Measurements from ENCODE around the gene SEL1L3.
"Not testable (repeated sequence)": the region's sequence is repeated elsewhere in the genome, so short reads cannot be mapped to it uniquely, and the experiment has no call there.

The SEL1L3 gene

GRCh38 chr4:25879991-25880651 lies 17.3 kb upstream of the SEL1L3 start:
- DNase-seq (ENCODE audit: low read depth in 2 of 3, low spot score in 2 of 3): no peak

- no peak for DNase-seq (ENCODE audit: low read depth in 2 of 3, low spot score in 2 of 3)
These were observed 16.8 kb upstream of the SEL1L3 start for GRCh38 chr4:25879587-25879986.

- no peak for DNase-seq (ENCODE audit: low read depth in 2 of 3, low spot score in 2 of 3)
These were observed 16.4 kb upstream of the SEL1L3 start for GRCh38 chr4:25879091-25879584.

GRCh38 chr4:25878676-25879075 lies 15.9 kb upstream of the SEL1L3 start:
- DNase-seq (ENCODE audit: low read depth in 2 of 3, low spot score in 2 of 3): no peak

GRCh38 chr4:25875281-25875745 lies 12.5 kb upstream of the SEL1L3 start:
- no peak for DNase-seq (ENCODE audit: low read depth in 2 of 3, low spot score in 2 of 3)

- no peak for DNase-seq (ENCODE audit: low read depth in 2 of 3, low spot score in 2 of 3)
These were observed 11.9 kb upstream of the SEL1L3 start for GRCh38 chr4:25874655-25875054.

GRCh38 chr4:25873632-25874129 lies 10.9 kb upstream of the SEL1L3 start:
- DNase-seq (ENCODE audit: low read depth in 2 of 3, low spot score in 2 of 3): no peak

GRCh38 chr4:25872851-25873631 lies 10.3 kb upstream of the SEL1L3 start:
- DNase-seq (ENCODE audit: low read depth in 2 of 3, low spot score in 2 of 3): no peak

- DNase-seq (ENCODE audit: low read depth in 2 of 3, low spot score in 2 of 3): no peak
These were observed 7.3 kb upstream of the SEL1L3 start for GRCh38 chr4:25870081-25870480.

- DNase-seq (ENCODE audit: low read depth in 2 of 3, low spot score in 2 of 3): no peak
These were observed 5.0 kb upstream of the SEL1L3 start for GRCh38 chr4:25867781-25868294.

GRCh38 chr4:25866401-25866800 lies 3.6 kb upstream of the SEL1L3 start:
- not testable (repeated sequence) for DNase-seq (ENCODE audit: low read depth in 2 of 3, low spot score in 2 of 3)

- DNase-seq (ENCODE audit: low read depth in 2 of 3, low spot score in 2 of 3): no peak
These were observed 2.8 kb upstream of the SEL1L3 start for GRCh38 chr4:25865586-25865985.

- no peak for DNase-seq (ENCODE audit: low read depth in 2 of 3, low spot score in 2 of 3)
These were observed 1.1 kb upstream of the SEL1L3 start for GRCh38 chr4:25863831-25864418.

GRCh38 chr4:25863347-25863784 lies 578 bp upstream of the SEL1L3 start:
- DNase-seq (ENCODE audit: low read depth in 2 of 3, low spot score in 2 of 3): no peak

- DNase-seq (ENCODE audit: low read depth in 2 of 3, low spot score in 2 of 3): no peak
These were observed 807 bp downstream of the SEL1L3 start for GRCh38 chr4:25861951-25862410.

- DNase-seq (ENCODE audit: low read depth in 2 of 3, low spot score in 2 of 3): no peak
These were observed 1.4 kb downstream of the SEL1L3 start for GRCh38 chr4:25861280-25861950.

GRCh38 chr4:25860586-25861279 lies 2.1 kb downstream of the SEL1L3 start:
- no peak for DNase-seq (ENCODE audit: low read depth in 2 of 3, low spot score in 2 of 3)

GRCh38 chr4:25859429-25860148 lies 3.2 kb downstream of the SEL1L3 start:
- DNase-seq (ENCODE audit: low read depth in 2 of 3, low spot score in 2 of 3): no peak

- DNase-seq (ENCODE audit: low read depth in 2 of 3, low spot score in 2 of 3): no peak
These were observed 4.9 kb downstream of the SEL1L3 start for GRCh38 chr4:25857851-25858400.

Measured in activated CD8-positive, alpha-beta memory T cell treated with anti-CD3 and anti-CD28 coated beads for 48 hours (primary cell).